ENCODE data around the gene DOCK2.
"Not testable (repeated sequence)": the region's sequence is repeated elsewhere in the genome, so short reads cannot be mapped to it uniquely, and the experiment has no call there.

The DOCK2 gene

GRCh38 chr5:169641253-169641652, 4.2 kb downstream of the DOCK2 start:
- no peak for FAIRE-seq

DNA sequence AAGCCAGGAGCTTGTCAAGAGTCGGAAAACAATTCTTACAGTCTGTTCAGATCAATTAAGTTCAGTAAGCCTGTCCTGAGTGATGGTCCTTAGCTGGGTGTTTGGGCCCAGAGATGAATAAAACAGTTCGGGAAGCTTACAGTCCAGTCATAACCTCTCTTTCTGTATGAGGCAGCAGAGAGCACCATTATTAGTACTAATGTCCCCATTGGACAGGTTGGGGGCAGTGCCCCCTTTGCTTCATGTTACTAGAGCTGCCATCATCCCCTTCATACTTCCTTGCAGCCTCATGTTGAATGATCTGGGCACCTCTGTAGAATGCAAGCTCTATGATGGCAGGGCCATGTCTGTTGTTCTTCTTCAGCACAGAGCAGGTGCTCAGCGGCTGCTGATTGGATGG, 9.8 kb downstream of the DOCK2 start:
- no peak for FAIRE-seq

- no peak for FAIRE-seq
These were observed 10.5 kb downstream of the DOCK2 start for GRCh38 chr5:169647566-169647965.

DNA sequence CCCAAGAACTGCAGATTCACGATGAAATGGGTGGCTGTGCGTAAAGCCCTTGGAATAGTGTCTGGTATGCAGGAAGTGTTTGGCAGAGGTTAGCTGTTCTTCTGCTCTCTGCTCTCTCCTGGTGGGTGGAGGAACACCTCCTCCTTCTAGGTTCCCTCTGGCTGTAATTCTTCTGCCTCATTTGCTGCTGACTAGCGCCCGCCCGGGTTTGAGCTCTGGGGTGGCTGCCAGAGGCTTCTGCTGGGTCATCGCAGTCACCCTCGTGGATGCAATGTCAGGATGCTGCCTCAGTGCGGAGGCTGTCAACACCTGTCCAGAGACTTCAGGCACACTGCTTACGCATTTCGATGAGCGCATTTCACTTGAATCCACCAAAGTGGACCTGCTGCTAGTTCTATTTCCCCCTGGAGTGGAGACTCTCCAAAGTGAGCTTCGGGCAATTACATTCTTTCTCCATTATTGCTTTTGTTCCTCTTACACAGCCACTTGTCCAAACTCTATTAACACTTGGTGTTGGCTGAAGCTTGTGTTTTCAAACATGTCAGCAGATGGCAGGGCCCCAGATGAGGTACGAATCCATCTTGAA, 11.7 kb downstream of the DOCK2 start:
- no peak for FAIRE-seq

DNA sequence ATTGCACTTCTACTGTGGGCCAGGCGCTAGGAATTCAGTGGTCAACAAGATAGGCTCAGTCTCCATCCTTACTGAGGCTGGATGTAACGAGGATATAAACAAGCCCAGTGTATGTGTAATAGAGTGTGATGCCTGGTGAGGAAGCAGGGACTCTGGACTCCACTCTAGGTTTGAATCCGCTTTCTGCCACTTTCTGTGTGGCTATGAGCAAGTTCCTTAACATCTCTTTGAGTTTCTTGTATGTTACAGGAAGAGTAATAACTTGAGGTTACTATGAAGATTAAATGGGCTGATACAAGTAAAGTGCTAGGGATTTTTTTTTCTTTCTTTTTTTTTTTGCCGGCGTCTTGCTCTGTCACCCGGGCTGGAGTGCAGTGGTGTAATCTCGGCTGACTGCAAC, 12.4 kb downstream of the DOCK2 start:
- no peak for FAIRE-seq

GRCh38 chr5:169650701-169651331, 13.7 kb downstream of the DOCK2 start:
- FAIRE-seq, result no peak

GRCh38 chr5:169651526-169651925, 14.5 kb downstream of the DOCK2 start:
- FAIRE-seq, result no peak

- FAIRE-seq, result no peak
These were observed 15.0 kb downstream of the DOCK2 start for GRCh38 chr5:169652057-169652456.

DNA sequence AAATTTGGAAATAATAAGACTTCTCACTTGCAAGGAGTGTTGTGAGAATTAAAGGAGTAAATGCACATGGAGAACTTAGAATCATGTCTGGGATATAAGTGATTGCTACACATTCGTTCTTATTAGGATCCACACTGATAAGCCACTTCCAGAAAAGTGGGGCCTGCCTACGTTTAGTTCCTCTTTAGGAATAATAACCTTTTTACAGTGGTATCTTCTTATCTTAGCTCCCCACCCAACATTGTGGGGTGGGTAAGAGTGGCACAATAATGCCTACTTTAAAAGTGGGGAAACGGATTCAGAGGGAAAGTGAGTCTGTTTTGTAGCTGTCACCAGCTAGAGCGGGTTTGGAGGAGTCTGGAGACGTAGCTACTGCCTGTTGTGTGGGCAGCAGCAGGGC, 16.0 kb downstream of the DOCK2 start:
- FAIRE-seq, result no peak

DNA sequence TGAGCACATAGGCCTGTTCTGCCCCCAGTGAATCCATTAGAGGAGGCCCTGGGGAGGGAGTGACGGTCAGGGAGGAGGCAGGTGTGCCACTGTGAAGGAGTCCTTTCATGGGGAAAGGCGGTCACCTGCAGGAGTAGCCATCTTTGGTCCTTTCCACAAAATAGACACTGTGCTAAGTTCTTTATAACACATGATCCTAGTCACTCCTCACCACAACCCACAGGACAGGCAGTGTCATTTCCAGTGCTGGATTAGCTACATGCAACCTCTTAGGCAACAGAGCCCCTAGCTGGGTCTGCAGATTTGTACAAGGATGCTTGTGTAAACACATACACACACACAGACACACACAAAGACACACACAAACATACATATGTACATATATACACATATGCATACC, 18.3 kb downstream of the DOCK2 start:
- FAIRE-seq, result no peak

DNA sequence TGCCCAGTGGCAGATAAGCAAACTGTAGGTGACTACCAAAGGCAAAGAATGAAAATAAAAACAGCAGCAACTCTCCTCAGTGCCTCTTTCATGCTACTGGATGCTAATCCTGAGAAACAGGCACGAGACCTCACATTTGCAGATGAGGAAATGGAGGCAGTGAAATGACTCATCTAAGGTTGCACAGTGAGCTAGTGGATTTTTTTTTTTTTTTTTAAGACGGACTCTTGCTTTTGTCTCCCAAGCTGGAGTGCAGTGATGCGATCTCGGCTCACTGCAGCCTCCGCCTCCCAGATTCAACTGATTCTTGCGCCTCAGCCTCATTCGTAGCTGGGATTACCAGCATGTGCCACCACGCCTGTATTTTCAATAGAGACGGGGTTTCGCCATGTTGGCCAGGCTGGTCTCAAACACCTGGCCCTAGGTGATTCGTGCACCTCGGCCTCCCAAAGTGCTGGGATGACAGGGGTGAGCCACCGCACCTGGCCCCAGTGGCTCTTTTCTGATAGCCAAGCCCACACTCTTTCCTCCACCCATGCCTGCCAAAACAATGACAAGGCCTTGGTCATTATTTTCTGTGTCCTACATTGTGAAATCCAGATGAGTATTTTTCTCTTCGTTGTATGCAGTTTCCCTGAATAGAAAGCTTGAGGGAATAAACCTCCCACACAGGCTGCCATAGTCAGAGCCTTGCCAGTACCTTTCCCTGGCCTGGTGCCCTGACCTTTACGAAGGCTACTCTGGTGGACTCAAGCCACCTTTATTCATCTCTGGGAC, 19.2 kb downstream of the DOCK2 start:
- FAIRE-seq, result no peak

DNA sequence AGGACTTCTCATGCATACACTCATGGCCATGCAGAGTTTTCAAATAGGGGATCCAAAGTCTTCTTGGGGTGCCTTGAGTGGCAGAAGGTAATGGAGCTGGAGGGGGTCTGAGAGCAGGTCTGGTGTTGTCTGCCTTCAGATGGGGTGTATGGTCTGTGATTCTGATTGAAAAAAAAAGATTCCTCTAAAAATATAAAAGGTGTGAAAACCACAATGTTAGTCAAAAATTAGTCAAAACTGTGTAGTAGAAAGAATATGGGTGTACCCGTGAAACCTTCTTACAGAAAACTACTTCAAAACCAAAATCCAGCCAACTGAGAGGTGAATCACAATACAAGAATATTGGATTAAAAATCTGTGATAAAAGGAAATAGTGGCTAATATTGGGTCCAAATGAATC, 20.1 kb downstream of the DOCK2 start:
- FAIRE-seq, result no peak

DNA sequence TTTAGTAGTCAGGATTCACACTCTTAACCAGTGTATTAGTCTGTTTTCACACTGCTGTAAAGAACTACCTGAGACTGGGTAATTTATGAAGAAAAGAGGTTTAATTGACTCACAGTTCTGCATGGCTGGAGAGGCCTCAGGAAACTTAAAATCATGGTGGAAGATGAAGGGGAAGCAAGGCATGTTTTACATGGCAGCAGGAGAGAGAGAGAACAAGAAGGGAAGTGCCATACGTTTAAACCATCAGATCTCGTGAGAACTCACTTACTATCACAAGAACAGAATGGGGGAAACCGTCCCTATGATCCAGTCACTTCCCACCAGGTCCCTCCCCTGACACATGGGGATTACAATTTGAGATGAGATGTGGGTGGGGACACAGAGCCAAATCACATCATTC, 25.4 kb downstream of the DOCK2 start:
- FAIRE-seq, result not testable (repeated sequence)

GRCh38 chr5:169663537-169663936, 26.5 kb downstream of the DOCK2 start:
- FAIRE-seq, result no peak

DNA sequence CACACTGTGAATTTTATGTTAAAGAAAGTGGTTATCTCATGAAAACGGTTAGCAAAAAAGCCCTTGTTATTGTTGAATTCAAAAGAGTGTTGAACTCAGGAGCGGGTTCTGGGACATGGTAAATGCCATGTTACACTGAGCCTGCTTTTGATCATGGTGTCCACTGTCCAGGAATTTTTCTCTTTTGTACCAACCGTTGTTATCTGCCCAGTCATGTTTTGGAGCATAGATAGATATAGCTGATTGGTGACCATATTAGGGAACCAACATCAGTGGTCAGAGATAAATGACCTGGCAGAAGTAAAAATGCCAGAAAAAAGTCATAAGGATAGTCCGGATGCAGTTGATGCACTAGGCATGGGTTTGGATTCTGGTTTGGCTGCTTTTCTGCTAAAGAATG, 29.3 kb downstream of the DOCK2 start:
- no peak for FAIRE-seq

DNA sequence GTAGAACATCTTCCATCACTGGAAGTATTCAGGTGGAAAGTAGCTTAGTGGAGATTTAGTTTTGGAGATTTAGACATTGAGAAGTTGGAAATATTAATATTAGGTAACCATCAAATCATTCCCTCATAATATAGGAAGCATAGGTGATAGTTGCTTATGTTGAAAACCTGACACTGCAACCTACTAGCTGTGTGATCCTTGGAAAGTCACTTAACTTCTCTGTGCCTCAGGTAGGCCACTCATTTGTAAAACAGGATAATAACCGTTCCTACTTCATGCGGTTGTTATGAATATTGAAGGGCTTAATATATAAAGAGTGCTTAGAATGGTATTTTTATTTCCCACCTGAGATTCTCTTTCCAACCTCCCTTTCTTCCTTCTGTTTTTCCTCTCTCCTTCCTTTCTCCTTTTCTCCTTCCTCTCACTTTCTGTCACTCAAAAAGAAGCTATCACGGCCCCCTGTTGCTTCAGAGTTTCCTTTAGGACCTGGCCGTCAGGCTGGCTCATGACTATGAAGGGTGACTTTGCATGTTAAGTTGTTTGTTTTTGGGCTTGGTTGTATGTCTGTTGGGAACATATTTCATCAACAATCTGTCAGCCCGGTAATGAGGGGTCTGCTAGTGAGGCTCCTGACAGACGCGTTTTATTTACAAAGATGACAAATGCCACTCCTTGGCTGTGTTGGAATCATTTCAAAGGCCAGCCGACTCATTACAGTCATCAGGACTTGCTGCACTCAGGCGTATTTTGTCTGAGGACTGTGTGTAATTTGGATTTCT, 31.0 kb downstream of the DOCK2 start:
- no peak for FAIRE-seq

DNA sequence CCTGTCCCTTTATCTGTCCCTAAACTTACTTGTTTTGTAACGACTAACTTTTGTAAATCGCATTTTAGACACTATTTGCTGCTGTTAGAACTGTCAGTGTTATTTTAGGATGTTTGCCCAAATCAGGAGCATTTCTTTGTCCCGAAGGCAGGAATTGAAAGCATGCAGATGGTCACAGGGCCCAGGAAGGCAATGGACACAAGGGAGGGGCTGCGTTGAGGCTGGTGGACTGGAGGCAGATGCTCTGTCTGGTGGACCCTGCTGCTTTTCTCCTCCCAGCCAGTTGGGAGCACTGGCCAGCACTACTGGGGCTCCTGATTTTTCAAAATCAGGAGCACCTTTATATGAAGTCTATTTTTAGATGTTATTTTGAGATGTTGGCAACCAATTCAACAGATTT, 31.7 kb downstream of the DOCK2 start:
- no peak for FAIRE-seq

- no peak for FAIRE-seq
These were observed 33.9 kb downstream of the DOCK2 start for GRCh38 chr5:169670769-169671525.

DNA sequence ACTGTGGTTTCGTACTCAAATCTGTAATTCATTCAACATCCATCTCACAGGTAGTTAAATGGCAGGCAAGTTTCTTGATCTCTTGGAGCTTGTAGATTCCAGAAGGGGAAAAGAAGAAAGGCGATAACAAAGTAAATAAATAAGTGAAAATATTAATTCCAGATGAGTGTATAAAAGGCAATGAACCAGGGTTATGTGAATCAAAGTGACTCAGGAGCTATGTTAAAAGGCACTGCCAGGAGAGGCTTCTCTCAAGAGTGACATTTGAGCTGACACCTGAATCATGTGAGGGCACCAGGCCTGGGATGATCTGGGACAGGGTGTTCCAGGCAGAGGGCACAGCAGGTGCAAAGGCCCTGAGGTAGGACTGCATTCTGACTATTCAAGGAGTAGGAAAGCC, 45.0 kb downstream of the DOCK2 start:
- no peak for FAIRE-seq

- FAIRE-seq, result no peak
These were observed 49.1 kb downstream of the DOCK2 start for GRCh38 chr5:169686137-169686536.

- no peak for FAIRE-seq
These were observed 51.0 kb downstream of the DOCK2 start for GRCh38 chr5:169688106-169688505.

- FAIRE-seq, result no peak
These were observed 54.4 kb downstream of the DOCK2 start for GRCh38 chr5:169691471-169691870.
